Suprapubic skin (tissue), 4 donors: Measurements from ENCODE around the gene SEMA5A.

Experiments
- EP300 ChIP-seq: sonication (generic); formaldehyde crosslinking; IDR thresholded peaks from one replicate; pipeline ENCODE4 v1.6.1; 2017; ENCODE audit warnings: antibody characterized with exemption
- POLR2A ChIP-seq, 2 donors: fragments of 450-650 bp; IDR thresholded peaks; one replicate each; pipeline ENCODE4 v1.6.1; 2017; ENCODE audit warnings: antibody characterized with exemption in 2 of 2, mild to moderate bottlenecking in 2 of 2, moderate library complexity in 2 of 2
- POLR2AphosphoS5 ChIP-seq, 3 donors: sonication (generic); formaldehyde crosslinking; IDR thresholded peaks; one replicate each; pipeline ENCODE4 v1.6.1; 2017; ENCODE audit warnings: antibody characterized with exemption in 3 of 3
- TF ChIP-seq, protein P1 (sequence below), 2 donors: fragments of 200-600 bp in 1 of 2; fragments of 450-650 bp in 1 of 2; sonication (generic) in 1 of 2; IDR thresholded peaks; one replicate each; pipeline ENCODE4 v1.5.1; 2016 to 2019; ENCODE audit warnings: antibody characterized with exemption in 2 of 2, mild to moderate bottlenecking in 1 of 2, moderate library complexity in 1 of 2

DNA sequence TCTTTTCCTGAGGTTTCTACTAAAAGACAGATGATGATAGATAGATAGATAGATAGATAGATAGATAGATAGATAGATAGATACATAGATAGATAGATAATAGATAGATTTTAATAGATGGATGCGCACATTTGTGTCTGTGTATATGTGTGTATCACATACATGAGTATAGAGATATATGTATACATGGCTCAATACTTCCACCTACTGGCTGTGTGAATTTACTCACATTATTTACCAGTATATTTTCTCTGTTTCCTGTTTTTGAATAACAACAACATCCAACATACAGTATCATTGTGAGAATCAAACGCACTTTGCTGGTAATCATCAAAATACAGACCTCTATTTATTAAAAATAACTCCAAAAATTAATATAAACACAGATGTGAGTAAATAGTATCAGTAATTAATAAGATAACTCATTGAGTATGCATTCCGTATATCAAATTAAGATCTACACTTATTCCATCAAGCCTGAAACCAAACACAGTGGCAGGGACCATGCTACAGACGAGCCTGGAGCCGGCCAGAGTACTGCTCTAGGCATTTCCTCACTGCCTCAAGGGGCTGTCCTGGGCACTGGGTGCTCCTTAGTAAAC lies 338.0 kb downstream of the SEMA5A start:
- TF ChIP-seq, protein P1, sequence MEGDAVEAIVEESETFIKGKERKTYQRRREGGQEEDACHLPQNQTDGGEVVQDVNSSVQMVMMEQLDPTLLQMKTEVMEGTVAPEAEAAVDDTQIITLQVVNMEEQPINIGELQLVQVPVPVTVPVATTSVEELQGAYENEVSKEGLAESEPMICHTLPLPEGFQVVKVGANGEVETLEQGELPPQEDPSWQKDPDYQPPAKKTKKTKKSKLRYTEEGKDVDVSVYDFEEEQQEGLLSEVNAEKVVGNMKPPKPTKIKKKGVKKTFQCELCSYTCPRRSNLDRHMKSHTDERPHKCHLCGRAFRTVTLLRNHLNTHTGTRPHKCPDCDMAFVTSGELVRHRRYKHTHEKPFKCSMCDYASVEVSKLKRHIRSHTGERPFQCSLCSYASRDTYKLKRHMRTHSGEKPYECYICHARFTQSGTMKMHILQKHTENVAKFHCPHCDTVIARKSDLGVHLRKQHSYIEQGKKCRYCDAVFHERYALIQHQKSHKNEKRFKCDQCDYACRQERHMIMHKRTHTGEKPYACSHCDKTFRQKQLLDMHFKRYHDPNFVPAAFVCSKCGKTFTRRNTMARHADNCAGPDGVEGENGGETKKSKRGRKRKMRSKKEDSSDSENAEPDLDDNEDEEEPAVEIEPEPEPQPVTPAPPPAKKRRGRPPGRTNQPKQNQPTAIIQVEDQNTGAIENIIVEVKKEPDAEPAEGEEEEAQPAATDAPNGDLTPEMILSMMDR (IDR thresholded peaks at IDR 0.05): peak; percentile 9 to 22
- TF ChIP-seq POLR2AphosphoS5 (IDR thresholded peaks at IDR 0.05): no peak
- no peak for TF ChIP-seq EP300
- TF ChIP-seq POLR2A (IDR thresholded peaks at IDR 0.05): no peak
